Right atrium auricular region (tissue), 2 donors: ENCODE results near the gene TXLNA. TPM values are rescaled to one million over a fixed set of nuclear protein-coding genes. Genes with fewer than 3 reads are reported as not detected.
"Not testable (repeated sequence)": the region's sequence is repeated elsewhere in the genome, so short reads cannot be mapped to it uniquely, and the experiment has no call there.

Experiments used
- DNase-seq: peaks from one replicate; pipeline ENCODE4 v3.0.0-alpha.2; 2019; ENCODE audit warnings: low spot score
- H3K27ac ChIP-seq, 2 donors: fragments of 200-600 bp; sonication (generic); 1 replicate in 1 of 2; 2 replicates in 1 of 2; pipeline ENCODE4 v1.5.1; 2016 to 2019
- H3K27me3 ChIP-seq, 2 donors: fragments of 200-600 bp; sonication (generic); one replicate each; pipeline versions ENCODE4 v1.5.1 to v1.6.0; 2017 to 2019
- H3K36me3 ChIP-seq: fragments of 200-600 bp; sonication (generic); one replicate; pipeline ENCODE4 v1.5.1; 2016
- H3K4me1 ChIP-seq, 2 donors: fragments of 200-600 bp; sonication (generic); one replicate each; pipeline versions ENCODE4 v1.5.1 to v1.6.0; 2017 to 2019
- H3K4me3 ChIP-seq, 2 donors: fragments of 200-600 bp; sonication (generic); 1 replicate in 1 of 2; 2 replicates in 1 of 2; pipeline ENCODE4 v1.5.1; 2017 to 2019; ENCODE audit warnings: mild to moderate bottlenecking in 1 of 2, moderate library complexity in 1 of 2
- H3K9me3 ChIP-seq, 2 donors: fragments of 200-600 bp; sonication (generic); one replicate each; pipeline ENCODE4 v1.5.1; 2019
- total RNA-seq, 2 donors: library from RNA; depleted of rRNA; stranded (reverse); fragments of >200 nt; gene quantifications; one replicate each; pipeline ENCODE4 v1.1.0, GENCODE V29; 2016
- TF ChIP-seq, protein P1 (sequence below), 2 donors: fragments of 200-600 bp; sonication (generic); IDR thresholded peaks; one replicate each; pipeline ENCODE4 v1.5.1; 2019; ENCODE audit warnings: antibody characterized with exemption in 2 of 2

The TXLNA gene
- 10 to 100 TPM; 16.1 to 29.4 TPM for total RNA-seq

DNA sequence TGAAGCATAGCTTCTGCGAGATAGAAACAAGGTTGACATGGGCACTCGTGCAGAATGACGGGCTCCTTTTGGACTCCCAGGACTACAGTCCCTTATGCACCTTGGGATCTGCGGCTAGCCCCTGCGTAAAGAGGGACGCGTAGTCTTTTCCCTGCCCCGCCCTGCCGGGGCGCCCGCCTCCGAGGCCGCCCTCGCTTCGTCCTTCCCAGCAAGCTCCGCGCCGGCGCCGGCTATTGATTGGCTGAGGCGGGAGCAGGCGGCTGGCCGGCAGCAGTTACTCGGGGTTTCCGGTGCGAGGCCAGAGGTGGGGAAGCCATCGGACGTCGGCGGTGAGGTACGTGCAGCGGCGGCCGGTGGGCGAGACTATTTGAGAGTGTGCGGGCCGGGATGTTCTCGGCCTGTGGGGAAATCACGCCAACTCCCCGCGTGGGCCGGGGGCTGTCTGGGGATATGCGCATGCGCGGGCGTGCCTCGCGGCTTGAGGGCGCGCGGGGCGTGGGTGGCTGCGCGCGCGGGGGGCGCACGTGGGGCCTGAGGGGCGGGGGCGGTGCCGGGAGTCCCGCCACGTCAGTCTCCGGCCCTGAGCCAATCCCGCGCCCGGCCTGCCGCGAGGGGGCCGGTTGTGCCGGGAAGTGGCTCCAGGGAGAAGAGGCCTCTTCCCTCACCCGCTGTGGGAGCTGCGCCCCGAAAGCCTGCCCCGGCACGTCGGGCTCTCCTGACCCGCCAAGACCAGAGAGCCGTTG is at the start of gene TXLNA:
TSS of gene TXLNA (plus strand) at position 233 of the 743 bp plus-strand sequence. CDS start 671 bp downstream, outside the sequence.
- peak; percentile 96 for DNase-seq
- Histone ChIP-seq H3K27me3 (no peaks in the 10 kb centered on the region), H3K36me3 (peaks cover 22% of the 10 kb centered on the region), H3K4me3 (peak within 1 kb of the TSS; percentile 63 to 64), H3K9me3 (no peaks in the 10 kb centered on the region), H3K4me1 (peaks cover 0 to 45% of the 10 kb centered on the region in 2 donors), H3K27ac (peak within 1 kb of the TSS; percentile 93 to 96)
- TF ChIP-seq, protein P1, sequence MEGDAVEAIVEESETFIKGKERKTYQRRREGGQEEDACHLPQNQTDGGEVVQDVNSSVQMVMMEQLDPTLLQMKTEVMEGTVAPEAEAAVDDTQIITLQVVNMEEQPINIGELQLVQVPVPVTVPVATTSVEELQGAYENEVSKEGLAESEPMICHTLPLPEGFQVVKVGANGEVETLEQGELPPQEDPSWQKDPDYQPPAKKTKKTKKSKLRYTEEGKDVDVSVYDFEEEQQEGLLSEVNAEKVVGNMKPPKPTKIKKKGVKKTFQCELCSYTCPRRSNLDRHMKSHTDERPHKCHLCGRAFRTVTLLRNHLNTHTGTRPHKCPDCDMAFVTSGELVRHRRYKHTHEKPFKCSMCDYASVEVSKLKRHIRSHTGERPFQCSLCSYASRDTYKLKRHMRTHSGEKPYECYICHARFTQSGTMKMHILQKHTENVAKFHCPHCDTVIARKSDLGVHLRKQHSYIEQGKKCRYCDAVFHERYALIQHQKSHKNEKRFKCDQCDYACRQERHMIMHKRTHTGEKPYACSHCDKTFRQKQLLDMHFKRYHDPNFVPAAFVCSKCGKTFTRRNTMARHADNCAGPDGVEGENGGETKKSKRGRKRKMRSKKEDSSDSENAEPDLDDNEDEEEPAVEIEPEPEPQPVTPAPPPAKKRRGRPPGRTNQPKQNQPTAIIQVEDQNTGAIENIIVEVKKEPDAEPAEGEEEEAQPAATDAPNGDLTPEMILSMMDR (IDR thresholded peaks at IDR 0.05), result peak in 1 of 2 donors; percentile 31

DNA sequence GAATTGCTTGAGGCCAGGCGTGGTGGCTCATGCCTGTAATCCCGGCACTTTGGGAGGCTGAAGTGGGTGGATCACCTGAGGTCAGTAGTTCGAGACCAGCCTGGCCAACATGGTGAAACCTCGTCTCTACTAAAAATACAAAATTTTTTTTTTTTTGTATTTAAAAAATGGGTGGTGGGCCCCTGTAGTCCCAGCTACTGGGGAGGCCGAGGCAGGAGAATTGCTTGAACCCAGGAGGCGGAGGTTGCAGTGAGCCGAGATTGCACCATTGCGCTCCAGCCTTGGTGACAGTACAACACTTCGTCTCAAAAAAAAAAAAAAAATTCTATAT is 45.6 kb upstream of the TXLNA start:
- H3K9me3 ChIP-seq, H3K4me3 ChIP-seq, H3K27me3 ChIP-seq, DNase-seq, H3K27ac ChIP-seq, H3K36me3 ChIP-seq: not testable (repeated sequence)
- peaks cover 0 to 15% of the 10 kb centered on the region in 2 donors for H3K4me1 ChIP-seq

DNA sequence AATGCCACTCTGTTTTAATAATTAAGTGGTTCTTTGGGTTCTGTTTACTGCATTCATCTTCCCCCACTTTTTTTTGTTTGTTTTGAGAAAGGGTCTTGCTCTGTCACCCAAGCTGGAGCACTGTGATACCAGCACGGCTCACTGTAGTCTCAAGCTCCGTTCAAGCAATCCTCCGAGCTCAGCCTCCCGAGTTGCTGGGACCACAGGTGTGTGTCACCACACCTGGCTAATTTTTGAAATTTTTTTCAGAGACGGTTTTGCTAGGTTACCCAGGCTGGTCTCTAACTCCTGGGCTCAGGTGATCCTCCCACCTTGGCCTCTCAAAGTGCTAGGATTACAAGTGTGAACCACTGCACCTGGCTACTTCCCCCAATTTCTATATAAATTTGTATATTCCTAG is 42.4 kb upstream of the TXLNA start:
- H3K4me3 ChIP-seq, result no peak overlapping the region
- H3K9me3 ChIP-seq, result no peaks in the 10 kb centered on the region
- no peaks in the 10 kb centered on the region for H3K27me3 ChIP-seq
- no peak for DNase-seq
- H3K27ac ChIP-seq, result no peak overlapping the region
- H3K36me3 ChIP-seq, result no peaks in the 10 kb centered on the region
- H3K4me1 ChIP-seq, result peaks cover 0 to 23% of the 10 kb centered on the region in 2 donors
- TF ChIP-seq, protein P1 (IDR thresholded peaks at IDR 0.05), result no peak

DNA sequence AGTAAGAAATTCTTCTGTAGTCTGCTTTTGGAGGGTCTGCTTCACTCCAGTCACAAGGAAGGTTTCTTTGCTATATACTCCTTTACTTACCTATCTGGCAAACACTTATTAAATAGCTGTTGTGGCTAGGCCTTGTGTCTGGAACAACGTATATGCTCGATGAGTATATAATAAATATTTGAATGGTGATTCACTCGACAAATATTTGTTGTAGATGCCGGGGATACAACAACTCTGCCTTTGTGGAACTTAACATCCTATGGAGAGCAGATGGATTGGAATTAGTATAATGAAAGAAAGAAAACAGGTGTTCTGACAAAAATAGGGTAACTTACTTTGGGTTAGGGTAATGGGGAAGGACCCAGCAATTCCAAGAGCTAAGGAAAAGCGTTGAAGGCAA is 40.5 kb upstream of the TXLNA start:
- no peaks in the 10 kb centered on the region for H3K9me3 ChIP-seq
- no peak overlapping the region for H3K27ac ChIP-seq
- H3K4me3 ChIP-seq, result no peak overlapping the region
- TF ChIP-seq, protein P1 (IDR thresholded peaks at IDR 0.05), result no peak
- H3K4me1 ChIP-seq, result peaks cover 0 to 33% of the 10 kb centered on the region in 2 donors
- H3K27me3 ChIP-seq, result no peaks in the 10 kb centered on the region
- no peak for DNase-seq
- no peaks in the 10 kb centered on the region for H3K36me3 ChIP-seq

DNA sequence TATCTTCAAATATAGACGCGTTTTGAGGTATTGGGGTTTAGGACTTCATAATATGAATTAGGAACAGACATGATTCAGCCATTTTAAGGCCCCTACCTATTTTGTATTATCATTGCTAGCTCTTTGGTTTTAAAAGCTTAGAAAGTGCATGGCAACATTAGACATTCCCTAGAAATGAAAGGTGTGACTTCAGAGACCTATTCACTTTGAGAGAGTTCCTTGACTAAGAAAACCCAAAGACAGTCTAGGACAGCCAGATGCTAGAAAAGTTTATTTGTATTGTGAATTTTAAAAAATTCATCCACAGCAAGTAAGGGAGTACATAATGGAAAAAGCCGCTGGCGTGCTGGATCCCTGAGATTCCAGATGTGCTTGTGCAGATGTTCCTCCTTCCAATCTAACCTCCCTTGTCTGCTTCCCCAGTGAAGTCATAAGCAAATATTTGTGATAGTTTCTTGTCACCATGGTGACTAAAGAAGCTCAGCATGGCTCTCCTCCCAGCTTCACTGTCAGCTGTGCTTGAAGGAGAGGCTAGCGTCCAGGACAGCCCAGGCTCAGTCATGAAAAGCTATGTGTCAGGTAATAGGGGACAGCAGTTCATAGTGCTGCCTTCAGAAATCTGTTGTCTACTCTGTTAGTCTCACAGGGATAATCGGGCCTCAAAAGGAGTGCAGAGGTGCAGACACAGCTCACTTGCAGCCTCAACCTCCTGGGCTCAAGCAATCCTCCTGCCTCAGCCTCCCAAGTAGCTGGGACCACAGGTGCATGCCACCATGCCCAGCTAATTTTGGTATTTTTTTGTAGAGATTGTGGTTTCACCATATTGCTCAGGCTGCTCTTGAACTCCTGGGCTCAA is 36.8 kb upstream of the TXLNA start:
- peaks cover 4% of the 10 kb centered on the region for H3K36me3 ChIP-seq
- H3K27ac ChIP-seq, result peak overlapping the region; percentile 20 to 53
- DNase-seq, result peak; percentile 74
- H3K4me1 ChIP-seq, result peaks cover 0 to 36% of the 10 kb centered on the region in 2 donors
- TF ChIP-seq, protein P1 (IDR thresholded peaks at IDR 0.05), result no peak
- H3K4me3 ChIP-seq, result no peak overlapping the region
- H3K9me3 ChIP-seq, result peaks cover 0 to 5% of the 10 kb centered on the region in 2 donors
- no peaks in the 10 kb centered on the region for H3K27me3 ChIP-seq

DNA sequence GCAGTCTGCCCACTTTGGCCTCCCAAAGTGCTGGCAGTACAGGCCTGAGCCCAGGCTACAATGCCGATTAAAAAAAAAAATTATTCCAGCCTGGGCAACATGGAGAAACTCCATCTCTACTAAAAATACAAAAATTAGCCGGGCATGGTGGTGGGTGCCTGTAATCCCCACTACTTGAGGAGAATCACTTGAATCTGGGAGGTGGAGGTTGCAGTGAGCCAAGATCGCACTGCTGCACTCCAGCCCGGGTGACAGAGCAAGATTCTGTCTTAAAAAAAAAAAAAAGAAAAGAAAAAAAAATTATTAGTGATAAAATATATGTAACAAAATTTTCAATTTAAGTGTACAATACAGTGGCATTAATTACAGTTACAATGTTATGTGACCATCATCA is 36.2 kb upstream of the TXLNA start:
- Histone ChIP-seq H3K4me1 (peaks cover 0 to 36% of the 10 kb centered on the region in 2 donors), H3K27ac (peak overlapping the region; percentile 20 to 53)
- not testable (repeated sequence) for H3K36me3 ChIP-seq, H3K27me3 ChIP-seq, DNase-seq, H3K4me3 ChIP-seq, H3K9me3 ChIP-seq
